ENCODE data around the gene PLA2G2C.

Gene PLA2G2C

DNA sequence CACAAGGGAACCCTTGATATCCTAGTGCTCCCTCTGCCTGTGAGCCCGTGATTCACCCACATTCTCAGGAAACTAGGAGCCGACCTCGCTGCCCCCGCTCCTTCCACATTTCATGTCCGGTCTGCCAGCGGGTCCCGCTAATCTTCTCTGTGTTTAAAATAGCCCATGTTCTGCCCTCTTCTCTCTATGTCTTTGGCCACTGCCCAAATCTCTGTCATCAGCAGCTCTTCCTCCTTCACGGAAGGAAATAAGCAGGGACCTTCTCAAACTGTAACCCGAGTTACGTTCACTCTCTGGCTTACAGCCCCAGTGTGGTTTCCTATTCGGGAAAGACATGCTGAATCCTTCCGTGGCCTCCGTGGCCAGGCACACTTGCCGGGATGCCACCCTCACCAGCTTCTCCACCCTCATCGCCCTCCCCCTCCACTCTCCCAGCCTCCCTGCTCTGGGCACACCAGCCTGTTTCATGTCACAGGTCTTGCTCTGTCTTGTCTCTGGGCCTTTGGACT lies 21.6 kb downstream of the PLA2G2C start:
- no peak for DNase-seq (ENCODE audit: low spot score)
- TF ChIP-seq, protein P1, sequence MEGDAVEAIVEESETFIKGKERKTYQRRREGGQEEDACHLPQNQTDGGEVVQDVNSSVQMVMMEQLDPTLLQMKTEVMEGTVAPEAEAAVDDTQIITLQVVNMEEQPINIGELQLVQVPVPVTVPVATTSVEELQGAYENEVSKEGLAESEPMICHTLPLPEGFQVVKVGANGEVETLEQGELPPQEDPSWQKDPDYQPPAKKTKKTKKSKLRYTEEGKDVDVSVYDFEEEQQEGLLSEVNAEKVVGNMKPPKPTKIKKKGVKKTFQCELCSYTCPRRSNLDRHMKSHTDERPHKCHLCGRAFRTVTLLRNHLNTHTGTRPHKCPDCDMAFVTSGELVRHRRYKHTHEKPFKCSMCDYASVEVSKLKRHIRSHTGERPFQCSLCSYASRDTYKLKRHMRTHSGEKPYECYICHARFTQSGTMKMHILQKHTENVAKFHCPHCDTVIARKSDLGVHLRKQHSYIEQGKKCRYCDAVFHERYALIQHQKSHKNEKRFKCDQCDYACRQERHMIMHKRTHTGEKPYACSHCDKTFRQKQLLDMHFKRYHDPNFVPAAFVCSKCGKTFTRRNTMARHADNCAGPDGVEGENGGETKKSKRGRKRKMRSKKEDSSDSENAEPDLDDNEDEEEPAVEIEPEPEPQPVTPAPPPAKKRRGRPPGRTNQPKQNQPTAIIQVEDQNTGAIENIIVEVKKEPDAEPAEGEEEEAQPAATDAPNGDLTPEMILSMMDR (IDR thresholded peaks at IDR 0.05; ENCODE audit: extremely low read depth, missing control alignments), result no peak

DNA sequence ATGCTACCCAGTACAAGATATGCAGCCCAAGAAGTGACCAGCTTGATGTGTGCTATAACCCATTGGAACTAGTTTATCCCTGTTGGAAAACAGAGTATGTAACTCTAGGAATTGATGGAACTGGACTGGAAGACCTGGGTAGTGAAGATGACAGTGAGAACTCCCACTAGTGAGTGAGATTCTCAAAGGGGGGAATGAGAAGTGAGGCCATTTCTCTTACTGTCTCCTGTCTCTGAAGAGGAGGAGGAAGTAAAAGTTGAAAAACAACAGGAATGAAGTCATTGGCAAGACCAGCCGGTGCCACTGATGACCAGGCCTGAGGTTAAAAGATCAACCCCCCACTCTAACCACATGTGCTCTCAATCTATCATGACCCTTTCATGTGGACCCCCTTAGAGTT lies 26.3 kb downstream of the PLA2G2C start:
- DNase-seq (ENCODE audit: low spot score), result no peak

DNA sequence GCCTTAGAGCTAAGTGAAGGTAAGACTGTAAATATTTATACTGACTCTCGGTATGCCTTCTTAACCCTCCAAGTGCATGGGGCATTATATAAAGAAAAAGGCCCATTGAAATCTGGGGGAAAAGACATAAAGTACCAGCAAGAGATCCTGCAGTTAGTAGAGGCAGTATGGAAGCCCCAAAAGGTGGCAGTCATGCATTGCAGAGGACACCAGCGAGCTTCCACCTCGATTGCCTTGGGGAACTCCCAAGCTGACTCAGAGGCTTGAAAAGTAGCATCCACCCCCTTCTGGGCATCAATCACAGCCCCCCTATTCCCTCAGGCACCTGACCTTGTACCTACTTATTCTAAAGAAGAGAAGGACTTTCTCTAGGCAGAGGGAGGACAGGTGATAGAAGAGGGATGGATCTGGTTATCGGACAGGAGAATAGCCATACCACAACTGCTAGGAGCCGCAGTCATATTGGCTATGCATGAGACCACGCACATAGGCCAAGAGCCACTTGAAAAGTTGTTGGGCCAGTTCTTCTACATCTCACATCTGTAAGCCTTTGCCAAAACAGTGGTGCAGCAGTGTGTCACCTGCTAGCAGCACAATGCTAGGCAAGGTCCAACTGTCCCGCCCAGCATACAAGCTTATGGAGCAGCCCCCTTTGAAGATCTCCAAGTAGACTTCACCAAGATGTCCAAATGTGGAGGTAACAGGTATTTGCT lies 27.8 kb downstream of the PLA2G2C start:
- no peak for DNase-seq (ENCODE audit: low spot score)
- TF ChIP-seq, protein P1 (IDR thresholded peaks at IDR 0.05; ENCODE audit: extremely low read depth, missing control alignments), result no peak

More for the DNA sequence above, 26.3 kb downstream of the PLA2G2C start:
- TF ChIP-seq, protein P1 (IDR thresholded peaks at IDR 0.05; ENCODE audit: extremely low read depth, missing control alignments), result no peak

DNA sequence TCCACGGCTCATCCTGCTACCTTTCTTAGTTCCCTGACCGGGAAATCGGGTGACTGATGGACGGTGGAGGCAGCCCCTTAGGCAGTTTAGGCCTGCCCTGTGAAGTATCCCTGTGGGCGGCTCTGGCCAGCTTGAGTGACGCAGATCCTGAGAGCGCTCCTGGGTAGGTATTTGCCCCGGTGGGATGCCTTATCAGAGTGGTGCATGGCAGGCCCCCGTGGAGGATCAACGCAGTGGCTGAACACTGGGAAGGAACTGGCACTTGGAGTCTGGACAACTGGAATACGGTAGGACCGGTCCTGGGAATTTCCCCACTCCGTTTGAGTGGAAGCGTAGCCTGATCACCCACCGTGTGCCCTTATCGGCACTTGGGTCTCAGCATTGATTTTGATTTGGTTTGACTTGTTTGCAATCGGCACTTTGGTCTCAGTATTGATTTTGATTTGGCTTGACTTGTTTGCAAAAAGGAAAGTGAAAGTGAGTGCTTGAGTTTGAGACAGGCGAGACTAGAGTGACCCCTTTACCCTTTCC lies 32.0 kb downstream of the PLA2G2C start:
- TF ChIP-seq, protein P1 (IDR thresholded peaks at IDR 0.05; ENCODE audit: extremely low read depth, missing control alignments), result no peak
- no peak for DNase-seq (ENCODE audit: low spot score)

DNA sequence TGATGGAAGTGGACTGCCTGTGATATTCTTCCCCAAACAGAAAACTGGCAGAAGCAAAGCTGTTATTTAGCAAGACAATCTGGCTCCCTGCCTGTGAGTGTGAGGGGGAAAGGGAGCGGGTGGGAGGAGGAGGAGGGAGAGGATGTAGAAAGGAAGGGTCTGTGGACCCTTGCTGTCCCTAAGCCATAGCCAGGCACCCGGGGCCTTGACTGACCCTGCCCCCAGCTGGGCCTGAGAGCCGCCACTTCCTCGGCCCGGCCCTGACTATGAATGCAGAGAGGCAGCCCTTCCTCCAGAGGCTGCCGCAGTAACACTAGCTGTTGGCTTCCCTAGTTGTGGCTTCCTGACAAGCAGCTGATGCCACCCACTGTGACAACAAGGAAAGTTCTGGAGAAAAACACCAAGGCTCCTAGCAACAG lies 33.3 kb downstream of the PLA2G2C start:
- DNase-seq (ENCODE audit: low spot score), result no peak
- TF ChIP-seq, protein P1 (IDR thresholded peaks at IDR 0.05; ENCODE audit: extremely low read depth, missing control alignments), result no peak

DNA sequence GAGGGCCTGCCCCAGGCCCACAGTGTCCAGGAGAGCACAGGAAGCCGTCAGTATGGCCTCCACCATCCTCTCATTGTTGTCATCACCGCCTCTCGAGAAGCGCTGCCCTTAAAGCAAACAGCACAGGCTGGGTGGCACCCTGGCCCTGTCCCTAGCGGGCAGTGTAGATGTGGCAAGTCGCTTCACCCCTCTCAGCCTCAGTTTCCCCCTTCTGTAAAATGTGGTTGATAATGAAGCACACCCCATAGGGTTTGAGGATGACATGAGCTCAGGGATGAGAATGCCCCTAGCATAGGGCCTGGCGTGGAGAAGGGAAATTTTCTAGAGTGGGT lies 33.8 kb downstream of the PLA2G2C start:
- TF ChIP-seq, protein P1 (IDR thresholded peaks at IDR 0.05; ENCODE audit: extremely low read depth, missing control alignments), result no peak
- DNase-seq (ENCODE audit: low spot score), result no peak

DNA sequence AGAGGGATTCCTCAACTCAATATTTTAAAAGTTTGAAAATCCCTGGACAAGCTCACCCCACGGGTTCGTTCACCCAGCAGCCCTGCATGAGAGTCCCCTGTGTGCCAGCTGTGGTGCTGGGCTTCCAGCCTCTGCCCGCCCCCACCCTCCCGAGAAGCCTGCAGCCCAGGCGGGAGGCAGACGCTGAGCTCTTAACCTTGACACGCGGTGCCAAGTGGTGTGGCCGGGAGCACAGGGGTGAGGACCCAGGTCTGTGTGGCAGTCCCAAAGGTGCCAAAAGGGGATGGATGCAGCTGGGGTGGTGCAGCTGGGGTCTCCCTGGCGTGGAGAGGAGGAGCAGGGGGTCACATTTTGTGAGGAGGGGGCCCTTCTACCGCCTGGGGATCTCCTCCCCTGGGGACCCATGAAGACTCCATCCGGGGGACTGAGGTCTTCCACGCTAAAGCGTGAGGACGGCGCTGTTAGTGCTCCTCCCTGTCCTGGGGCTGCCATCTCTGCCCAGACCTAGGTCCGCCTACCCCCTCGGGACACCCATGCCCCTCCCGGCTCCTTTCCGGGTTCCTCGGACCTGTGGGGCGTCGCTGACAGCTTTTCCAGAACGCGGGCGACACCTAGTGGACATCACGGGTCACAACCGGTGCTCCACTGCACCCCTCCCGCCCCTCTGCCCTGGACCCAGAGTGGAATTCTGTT lies 34.3 kb downstream of the PLA2G2C start:
- DNase-seq (ENCODE audit: low spot score), result peak; percentile 89
- TF ChIP-seq, protein P1 (IDR thresholded peaks at IDR 0.05; ENCODE audit: extremely low read depth, missing control alignments), result peak; percentile 87
